Measurements from ENCODE around the gene HBM. TPM values are rescaled to one million over a fixed set of nuclear protein-coding genes. Genes with fewer than 3 reads are reported as not detected.
"Not testable (repeated sequence)": the region's sequence is repeated elsewhere in the genome, so short reads cannot be mapped to it uniquely, and the experiment has no call there.

HBM gene
- total RNA-seq, 4 donors from 2014 or later, result not detected

DNA sequence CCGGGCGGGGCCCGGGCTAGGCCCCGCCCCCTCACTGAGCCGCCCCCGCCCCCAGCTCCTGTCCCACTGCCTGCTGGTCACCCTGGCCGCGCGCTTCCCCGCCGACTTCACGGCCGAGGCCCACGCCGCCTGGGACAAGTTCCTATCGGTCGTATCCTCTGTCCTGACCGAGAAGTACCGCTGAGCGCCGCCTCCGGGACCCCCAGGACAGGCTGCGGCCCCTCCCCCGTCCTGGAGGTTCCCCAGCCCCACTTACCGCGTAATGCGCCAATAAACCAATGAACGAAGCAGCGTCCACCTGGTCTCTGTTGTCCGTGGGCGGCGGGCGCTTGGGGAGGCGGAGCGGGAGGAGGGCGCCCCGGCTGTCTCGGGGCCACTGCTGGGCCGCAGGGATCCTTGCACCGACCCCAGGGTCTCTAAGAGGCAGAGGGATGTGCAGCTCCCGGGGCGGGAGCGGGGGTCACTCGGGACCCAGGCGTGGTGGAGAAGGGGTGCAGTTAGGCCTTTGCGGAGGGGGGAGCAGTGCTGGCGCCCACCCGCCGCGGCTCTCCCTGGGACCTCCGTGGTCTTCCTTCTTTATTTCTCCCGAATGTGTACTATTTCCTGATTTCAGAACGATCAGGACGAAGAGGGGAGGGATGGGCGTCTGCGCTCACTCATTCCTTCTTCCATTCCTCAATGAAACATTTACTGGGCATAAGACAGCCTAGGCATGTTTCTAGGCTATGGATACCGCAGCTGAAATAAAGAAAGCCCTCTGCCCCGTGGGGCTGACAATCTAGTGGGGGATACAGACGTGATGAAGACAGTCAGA lies 11.4 kb upstream of the HBM start:
- H3K4me3 ChIP-seq, result peak overlapping the region; percentile 6 to 50 (median 24)
- no peaks in the 10 kb centered on the region for H3K9me3 ChIP-seq
- in situ Hi-C loops (cut with MboI; ENCODE audit: low pct_ligation_motif_present in 1 of 4, low pct_unique_long_range_greater_than_20kb in 1 of 4, low sequenced_read_pairs in 3 of 4), result no loop called here
- intact Hi-C loops (cut with DNase I; ENCODE audit: low total_unique reads), result no loop called here
- no peaks in the 10 kb centered on the region for H3K36me3 ChIP-seq
- DNase-seq, result peak; percentile 27
- H3K27me3 ChIP-seq, result peaks cover 72% of the 10 kb centered on the region
- TF ChIP-seq POLR2AphosphoS5 (IDR thresholded peaks at IDR 0.05), result no peak
- no peak for TF ChIP-seq POLR2A (IDR thresholded peaks at IDR 0.05)
- TF ChIP-seq, protein P1, sequence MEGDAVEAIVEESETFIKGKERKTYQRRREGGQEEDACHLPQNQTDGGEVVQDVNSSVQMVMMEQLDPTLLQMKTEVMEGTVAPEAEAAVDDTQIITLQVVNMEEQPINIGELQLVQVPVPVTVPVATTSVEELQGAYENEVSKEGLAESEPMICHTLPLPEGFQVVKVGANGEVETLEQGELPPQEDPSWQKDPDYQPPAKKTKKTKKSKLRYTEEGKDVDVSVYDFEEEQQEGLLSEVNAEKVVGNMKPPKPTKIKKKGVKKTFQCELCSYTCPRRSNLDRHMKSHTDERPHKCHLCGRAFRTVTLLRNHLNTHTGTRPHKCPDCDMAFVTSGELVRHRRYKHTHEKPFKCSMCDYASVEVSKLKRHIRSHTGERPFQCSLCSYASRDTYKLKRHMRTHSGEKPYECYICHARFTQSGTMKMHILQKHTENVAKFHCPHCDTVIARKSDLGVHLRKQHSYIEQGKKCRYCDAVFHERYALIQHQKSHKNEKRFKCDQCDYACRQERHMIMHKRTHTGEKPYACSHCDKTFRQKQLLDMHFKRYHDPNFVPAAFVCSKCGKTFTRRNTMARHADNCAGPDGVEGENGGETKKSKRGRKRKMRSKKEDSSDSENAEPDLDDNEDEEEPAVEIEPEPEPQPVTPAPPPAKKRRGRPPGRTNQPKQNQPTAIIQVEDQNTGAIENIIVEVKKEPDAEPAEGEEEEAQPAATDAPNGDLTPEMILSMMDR (IDR thresholded peaks at IDR 0.05), result no peak
- no peak for TF ChIP-seq EP300 (IDR thresholded peaks at IDR 0.05; ENCODE audit: low read depth)
- peaks cover 4 to 10% (median 7%) of the 10 kb centered on the region in 4 donors for H3K4me1 ChIP-seq
- H3K27ac ChIP-seq, result peak overlapping the region in 1 of 4 donors; percentile 30
- 5 to 20% methylated on average over 1 to 53 of the region's 59 CpGs for WGBS, 2 donors (ENCODE audit: low coverage in 1 of 2)

DNA sequence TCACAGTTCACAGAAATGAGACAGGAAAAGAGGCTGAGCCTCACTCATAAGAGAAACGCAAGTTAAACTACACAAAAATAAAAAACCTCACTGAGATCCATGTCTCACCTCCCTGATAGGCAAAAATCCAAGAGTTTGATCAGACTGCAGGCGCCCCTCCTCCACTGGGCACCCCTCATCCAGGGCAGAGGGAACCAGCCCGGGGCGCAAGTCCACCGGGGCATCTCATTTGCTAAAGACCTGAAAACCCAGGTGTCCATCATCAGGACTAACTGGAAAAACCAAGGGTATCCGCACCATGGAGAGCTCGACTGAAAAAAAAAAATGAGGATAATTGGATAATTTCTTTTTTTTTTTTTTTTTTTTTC lies 10.8 kb upstream of the HBM start:
- DNase-seq, result no peak
- in situ Hi-C loops (cut with MboI; ENCODE audit: low pct_ligation_motif_present in 1 of 4, low pct_unique_long_range_greater_than_20kb in 1 of 4, low sequenced_read_pairs in 3 of 4) (no loop called here), intact Hi-C loops (cut with DNase I; ENCODE audit: low total_unique reads) (no loop called here)
- H3K9me3 ChIP-seq, result no peaks in the 10 kb centered on the region
- H3K27me3 ChIP-seq, result peaks cover 68% of the 10 kb centered on the region
- peak overlapping the region in 1 of 4 donors; percentile 50 for H3K4me3 ChIP-seq
- no peak overlapping the region for H3K27ac ChIP-seq
- H3K4me1 ChIP-seq, result peaks cover 4 to 10% (median 7%) of the 10 kb centered on the region in 4 donors
- 20 to 67% methylated on average over 1 to 7 of the region's 7 CpGs for WGBS, 2 donors (ENCODE audit: low coverage in 1 of 2)
- no peaks in the 10 kb centered on the region for H3K36me3 ChIP-seq
- TF ChIP-seq POLR2A (IDR thresholded peaks at IDR 0.05), result no peak
- TF ChIP-seq, protein P1 (IDR thresholded peaks at IDR 0.05), result no peak
- no peak for TF ChIP-seq POLR2AphosphoS5 (IDR thresholded peaks at IDR 0.05)
- TF ChIP-seq EP300 (IDR thresholded peaks at IDR 0.05; ENCODE audit: low read depth), result no peak

DNA sequence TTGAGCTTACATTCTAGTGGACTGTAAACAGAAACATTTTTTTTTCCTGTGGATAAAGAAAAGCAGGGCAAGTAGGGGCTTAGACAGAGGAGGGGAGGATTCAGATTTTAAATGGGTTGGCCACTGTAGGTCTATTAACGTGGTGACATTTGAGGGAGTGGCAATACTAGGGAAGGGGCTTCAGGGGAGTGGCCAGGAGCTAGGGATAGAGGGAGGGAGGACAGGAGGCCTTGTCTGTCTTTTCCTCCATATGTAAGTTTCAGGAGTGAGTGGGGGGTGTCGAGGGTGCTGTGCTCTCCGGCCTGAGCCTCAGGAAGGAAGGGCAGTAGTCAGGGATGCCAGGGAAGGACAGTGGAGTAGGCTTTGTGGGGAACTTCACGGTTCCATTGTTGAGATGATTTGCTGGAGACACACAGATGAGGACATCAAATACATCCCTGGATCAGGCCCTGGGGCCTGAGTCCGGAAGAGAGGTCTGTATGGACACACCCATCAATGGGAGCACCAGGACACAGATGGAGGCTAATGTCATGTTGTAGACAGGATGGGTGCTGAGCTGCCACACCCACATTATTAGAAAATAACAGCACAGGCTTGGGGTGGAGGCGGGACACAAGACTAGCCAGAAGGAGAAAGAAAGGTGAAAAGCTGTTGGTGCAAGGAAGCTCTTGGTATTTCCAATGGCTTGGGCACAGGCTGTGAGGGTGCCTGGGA lies 6.5 kb upstream of the HBM start:
- Histone ChIP-seq H3K27ac (no peak overlapping the region), H3K4me3 (no peak overlapping the region), H3K36me3 (no peaks in the 10 kb centered on the region), H3K27me3 (peaks cover 73% of the 10 kb centered on the region), H3K9me3 (no peaks in the 10 kb centered on the region), H3K4me1 (peaks cover 3 to 8% (median 6%) of the 10 kb centered on the region in 4 donors)
- 38 to 43% methylated on average over 1 to 6 of the region's 6 CpGs for WGBS, 2 donors (ENCODE audit: low coverage in 1 of 2)
- in situ Hi-C loops (cut with MboI; ENCODE audit: low pct_ligation_motif_present in 1 of 4, low pct_unique_long_range_greater_than_20kb in 1 of 4, low sequenced_read_pairs in 3 of 4) (no loop called here), intact Hi-C loops (cut with DNase I; ENCODE audit: low total_unique reads) (no loop called here)
- DNase-seq, result no peak
- TF ChIP-seq EP300 (IDR thresholded peaks at IDR 0.05; ENCODE audit: low read depth), result no peak
- TF ChIP-seq, protein P1 (IDR thresholded peaks at IDR 0.05), result no peak

GRCh38 chr16:160242-160641 lies 5.5 kb upstream of the HBM start:
- H3K4me3 ChIP-seq; H3K36me3 ChIP-seq; in situ Hi-C loops (cut with MboI; ENCODE audit: low pct_ligation_motif_present in 1 of 4, low pct_unique_long_range_greater_than_20kb in 1 of 4, low sequenced_read_pairs in 3 of 4); DNase-seq; H3K27ac ChIP-seq; H3K9me3 ChIP-seq; H3K4me1 ChIP-seq; intact Hi-C loops (cut with DNase I; ENCODE audit: low total_unique reads): not testable (repeated sequence)
- 79% methylated on average over 6 of the region's 20 CpGs; no CpG with 5 or more reads in 1 of the 2 donors for WGBS, 2 donors (ENCODE audit: low coverage in 1 of 2)
- peaks cover 68% of the 10 kb centered on the region for H3K27me3 ChIP-seq

All from transverse colon (tissue), 4 donors.